Stimulated activated CD4-positive, alpha-beta T cell treated with anti-CD3 and anti-CD28 coated beads, Interleukin-4, amount 100 ng/mL, for 1 hour (primary cell): ENCODE measurements around the gene SLC22A31.
"Not testable (repeated sequence)": the region's sequence is repeated elsewhere in the genome, so short reads cannot be mapped to it uniquely, and the experiment has no call there.

Experiments
- DNase-seq: peaks from one replicate; pipeline ENCODE4 v3.0.0-alpha.2; 2020

Gene SLC22A31

DNA sequence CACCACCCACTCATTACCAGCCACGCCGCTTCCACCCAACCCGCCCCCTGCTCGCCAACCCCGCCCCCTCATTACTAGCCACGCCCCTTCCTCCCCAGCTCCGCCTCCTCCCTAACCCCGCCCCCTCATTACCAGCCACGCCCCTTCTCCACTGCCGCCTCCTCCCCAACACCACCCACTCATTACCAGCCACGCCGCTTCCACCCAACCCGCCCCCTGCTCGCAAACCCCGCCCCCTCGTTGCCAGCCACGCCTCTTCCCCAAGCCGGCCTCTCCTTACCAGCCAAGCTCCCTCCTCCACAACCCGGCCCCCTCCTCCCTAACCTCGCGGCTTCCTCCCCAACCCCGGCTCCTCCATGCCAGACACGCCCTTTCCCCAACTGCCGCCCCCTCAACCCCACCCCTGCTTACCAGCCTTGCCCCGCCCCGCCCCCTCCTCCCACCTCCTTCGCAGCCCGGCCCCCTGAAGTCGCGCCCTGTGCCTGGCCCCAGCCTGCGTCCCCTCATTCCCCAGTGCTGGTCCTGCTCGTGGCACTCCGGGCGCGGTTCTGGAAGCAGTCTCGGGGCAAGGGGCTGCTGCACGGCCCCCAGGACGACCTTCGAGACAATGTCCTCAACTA, 7.3 kb downstream of the SLC22A31 start:
- DNase-seq, result no peak

DNA sequence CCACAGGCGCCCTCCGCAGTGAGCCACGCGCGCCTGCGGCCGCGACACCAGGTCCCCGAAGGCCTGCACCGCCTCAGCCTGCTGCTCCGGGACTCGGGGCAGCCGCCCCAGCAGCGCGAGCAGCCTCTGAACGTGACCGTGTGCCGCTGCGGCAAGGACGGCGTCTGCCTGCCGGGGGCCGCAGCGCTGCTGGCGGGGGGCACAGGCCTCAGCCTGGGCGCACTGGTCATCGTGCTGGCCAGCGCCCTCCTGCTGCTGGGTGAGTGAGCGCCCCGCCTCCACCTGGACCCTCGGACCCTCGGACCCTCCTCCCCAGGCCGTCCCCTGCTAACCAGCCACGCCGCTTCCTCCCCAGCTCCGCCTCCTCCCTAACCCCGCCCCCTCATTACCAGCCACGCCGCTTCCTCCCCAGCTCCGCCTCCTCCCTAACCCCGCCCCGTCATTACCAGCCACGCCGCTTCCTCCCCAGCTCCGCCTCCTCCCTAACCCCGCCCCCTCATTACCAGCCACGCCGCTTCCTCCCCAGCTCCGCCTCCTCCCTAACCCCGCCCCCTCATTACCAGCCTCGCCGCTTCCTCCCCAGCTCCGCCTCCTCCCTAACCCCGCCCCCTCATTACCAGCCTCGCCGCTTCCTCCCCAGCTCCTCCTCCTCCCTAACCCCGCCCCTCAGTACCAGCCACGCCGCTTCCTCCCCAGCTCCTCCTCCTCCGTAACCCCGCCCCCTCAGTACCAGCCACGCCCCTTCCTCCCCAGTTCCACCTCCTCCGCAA, 8.0 kb downstream of the SLC22A31 start:
- peak; percentile 73 for DNase-seq

DNA sequence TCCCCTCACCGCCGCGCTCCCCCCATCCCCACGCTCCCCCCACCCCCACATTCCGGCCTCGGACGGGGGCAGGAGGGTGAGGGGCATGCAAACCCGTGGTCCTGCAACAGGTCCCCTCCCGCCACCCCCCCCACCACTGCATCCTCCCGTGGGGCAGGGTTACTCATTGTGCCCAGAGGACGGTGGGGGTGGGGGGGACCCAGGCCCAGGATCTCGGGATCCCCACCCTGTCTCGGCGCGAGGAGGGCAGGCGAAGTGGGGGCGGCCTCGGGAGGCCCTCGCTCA, 8.5 kb downstream of the SLC22A31 start:
- DNase-seq, result no peak

DNA sequence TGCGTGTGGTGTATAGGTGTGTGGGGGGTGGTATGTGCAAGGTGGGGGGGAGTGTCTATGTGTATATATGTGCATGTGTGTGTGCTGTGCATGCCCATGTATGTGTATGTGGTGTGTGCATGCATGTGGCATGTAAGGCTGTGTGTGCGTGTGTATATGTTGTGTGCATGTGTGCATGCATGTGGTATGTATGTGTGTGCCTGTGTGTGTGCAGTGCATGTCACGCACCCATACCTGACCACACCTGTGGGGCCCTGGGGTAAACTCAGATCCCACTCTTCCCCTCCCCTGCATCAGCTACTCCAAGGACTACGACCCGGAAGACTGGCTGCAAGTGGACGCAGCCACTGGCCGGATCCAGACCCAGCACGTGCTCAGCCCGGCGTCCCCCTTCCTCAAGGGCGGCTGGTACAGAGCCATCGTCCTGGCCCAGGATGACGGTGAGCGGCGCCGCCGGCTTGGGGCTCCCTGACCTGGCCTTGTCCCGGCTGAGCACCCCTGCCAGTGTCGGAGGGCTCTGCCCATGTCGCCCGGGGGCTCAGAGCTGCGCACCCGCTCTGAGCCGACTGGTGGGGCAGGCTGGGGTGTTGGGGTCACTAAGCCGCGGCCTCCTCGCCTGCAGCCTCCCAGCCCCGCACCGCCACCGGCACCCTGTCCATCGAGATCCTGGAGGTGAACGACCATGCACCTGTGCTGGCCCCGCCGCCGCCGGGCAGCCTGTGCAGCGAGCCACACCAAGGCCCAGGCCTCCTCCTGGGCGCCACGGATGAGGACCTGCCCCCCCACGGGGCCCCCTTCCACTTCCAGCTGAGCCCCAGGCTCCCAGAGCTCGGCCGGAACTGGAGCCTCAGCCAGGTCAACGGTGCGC, 9.1 kb downstream of the SLC22A31 start:
- DNase-seq, result no peak

DNA sequence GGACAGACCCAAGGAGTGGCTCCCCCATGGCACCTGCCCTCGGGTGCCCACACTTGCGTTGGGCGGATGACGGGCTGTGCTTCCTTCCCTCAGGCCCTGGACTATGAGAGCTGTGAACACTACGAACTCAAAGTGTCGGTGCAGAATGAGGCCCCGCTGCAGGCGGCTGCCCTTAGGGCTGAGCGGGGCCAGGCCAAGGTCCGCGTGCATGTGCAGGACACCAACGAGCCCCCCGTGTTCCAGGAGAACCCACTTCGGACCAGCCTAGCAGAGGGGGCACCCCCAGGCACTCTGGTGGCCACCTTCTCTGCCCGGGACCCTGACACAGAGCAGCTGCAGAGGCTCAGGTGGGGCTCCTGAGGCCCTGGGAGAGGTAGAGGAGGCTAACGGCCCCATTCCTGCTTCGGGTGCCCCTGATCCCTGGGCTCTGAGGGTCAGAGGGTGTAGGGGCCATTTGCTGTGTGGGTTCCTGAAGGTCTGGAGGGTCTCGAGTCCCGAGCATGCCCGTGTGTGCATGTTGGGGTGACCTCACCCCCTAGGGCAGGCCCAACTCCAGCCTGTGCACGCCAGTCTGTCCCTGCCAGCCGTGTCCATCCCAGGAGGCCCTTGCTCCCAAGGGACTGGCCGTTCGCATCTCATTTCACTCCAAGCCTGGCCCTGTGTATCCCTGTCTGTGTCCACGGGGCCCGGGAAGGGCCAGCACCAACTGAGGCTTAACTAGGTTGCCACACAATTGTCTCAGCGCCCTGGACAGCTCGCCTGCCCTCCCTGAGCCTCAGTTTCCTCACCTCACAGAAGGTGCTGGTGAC, 10.0 kb downstream of the SLC22A31 start:
- DNase-seq, result no peak

DNA sequence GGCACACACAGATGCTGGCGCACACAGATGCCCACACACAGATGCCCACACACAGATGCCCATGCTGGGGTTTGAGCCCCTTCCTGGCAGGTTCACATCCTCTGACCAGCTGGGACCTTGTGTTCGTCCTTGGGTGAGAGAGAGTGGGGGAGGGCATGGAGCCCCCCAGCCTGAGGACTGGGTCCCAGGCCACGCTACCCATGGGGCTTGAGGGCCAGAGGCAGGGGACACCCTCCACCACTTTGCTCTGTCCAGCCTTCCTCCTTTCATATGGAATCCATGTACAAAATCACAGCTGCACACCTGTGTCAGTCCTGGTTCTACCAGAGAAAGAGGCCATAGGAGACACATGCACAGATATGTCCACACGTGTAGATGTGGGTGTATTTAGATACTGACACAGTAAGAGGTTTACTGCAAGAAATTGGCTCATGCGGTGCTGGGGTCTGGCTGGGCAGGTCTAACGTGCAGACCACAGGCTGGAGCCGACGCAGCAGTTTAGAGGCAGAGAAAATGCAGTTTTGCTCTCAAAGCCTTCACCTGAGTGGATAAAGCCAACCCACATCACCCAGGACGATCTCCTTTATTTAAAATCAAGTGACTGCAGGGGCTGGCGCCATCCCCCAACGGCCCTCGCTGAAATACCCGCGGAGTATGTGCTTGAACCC, 10.8 kb downstream of the SLC22A31 start:
- no peak for DNase-seq

DNA sequence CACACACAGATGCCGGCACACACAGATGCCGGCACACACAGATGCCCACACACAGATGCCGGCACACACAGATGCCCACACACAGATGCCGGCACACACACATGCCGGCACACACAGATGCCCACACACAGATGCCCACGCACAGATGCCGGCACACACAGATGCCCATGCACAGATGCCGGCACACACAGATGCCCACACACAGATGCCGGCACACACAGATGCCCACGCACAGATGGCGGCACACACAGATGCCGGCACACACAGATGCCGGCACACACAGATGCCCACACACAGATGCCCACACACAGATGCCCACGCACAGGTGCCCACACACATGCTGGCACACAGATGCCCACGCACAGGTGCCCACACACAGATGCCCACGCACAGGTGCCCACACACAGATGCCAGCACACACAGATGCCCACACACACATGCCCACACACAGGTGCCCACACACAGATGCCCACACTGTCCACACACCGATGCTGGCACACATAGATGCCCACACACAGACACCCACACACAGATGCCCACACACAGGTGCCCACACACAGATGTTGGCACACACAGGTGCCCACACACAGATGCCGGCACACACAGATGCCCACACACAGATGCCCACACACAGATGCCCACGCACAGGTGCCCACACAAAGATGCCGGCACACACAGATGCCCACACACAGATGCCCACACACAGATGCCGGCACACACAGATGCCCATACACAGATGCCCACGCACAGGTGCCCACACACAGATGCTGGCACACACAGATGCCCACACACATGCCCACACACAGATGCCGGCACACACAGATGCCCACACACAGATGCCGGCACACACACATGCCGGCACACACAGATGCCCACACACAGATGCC, 11.6 kb downstream of the SLC22A31 start:
- not testable (repeated sequence) for DNase-seq

DNA sequence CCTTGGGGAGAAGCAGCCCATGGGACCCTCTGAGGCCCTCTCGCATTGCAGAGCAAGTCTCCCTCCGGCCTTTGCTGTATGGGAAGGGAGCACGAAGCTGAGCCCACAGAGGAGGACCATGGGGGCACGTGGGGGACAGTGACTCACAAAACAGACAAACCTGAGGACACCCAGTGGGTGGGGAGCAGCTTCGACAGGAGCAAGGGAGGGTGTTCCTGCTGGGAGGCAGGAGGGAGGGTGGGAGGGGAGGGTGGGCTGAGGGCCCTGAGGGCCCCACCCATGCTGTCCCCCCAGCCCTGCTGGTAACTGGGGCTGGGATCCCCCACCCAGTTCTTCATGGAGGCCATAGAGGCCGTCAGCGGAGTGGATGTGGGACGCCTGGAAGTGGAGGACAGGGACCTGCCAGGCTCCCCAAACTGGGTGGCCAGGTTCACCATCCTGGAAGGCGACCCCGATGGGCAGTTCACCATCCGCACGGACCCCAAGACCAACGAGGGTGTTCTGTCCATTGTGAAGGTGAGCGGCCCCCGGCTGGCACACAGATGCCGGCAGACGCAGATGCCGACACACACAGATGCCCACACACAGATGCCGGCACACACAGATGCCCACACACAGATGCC, 12.5 kb downstream of the SLC22A31 start:
- no peak for DNase-seq

DNA sequence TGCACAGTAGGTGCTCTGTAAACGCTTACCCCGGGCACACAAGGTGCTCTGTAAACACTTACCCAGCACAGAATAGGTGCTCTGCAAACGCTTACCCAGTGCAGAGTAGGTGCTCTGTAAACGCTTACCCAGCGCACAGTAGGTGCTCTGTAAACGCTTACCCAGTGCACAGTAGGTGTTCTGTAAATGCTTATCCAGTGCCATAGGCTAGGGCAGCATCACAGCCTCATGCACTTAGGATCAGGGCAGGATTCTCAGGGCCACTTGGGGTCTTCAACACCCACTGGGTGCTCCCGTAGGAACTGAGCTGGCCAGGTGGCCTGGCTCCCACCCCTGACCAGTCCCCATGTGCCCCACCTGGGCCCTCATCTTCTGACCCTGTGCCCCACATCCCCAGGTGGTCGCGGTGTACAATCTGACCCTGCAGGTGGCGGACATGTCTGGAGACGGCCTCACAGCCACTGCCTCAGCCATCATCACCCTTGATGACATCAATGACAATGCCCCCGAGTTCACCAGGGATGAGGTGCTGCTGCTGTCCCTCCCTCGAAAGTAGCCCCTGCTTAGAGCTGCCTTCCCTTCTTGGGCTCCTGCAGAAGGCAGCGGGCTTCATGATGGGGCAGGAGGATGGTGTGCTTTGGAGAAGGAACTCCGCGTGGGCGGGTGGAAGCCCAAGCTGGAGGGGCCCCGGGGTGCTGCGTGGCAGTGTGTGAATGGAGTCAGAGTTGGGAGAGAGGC, 13.1 kb downstream of the SLC22A31 start:
- DNase-seq, result peak; percentile 39

DNA sequence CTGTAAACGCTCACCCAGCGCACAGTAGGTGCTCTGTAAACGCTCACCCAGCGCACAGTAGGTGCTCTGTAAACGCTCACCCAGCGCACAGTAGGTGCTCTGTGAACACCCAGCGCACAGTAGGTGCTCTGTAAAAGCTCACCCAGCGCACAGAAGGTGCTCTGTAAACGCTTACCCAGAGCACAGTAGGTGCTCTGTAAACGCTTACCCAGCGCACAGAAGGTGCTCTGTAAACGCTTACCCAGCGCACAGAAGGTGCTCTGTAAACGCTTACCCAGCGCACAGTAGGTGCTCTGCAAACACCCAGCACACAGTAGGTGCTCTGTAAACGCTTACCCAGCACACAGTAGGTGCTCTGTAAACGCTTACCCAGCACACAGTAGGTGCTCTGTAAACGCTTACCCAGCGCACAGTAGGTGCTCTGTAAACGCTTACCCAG, 13.7 kb downstream of the SLC22A31 start:
- not testable (repeated sequence) for DNase-seq

DNA sequence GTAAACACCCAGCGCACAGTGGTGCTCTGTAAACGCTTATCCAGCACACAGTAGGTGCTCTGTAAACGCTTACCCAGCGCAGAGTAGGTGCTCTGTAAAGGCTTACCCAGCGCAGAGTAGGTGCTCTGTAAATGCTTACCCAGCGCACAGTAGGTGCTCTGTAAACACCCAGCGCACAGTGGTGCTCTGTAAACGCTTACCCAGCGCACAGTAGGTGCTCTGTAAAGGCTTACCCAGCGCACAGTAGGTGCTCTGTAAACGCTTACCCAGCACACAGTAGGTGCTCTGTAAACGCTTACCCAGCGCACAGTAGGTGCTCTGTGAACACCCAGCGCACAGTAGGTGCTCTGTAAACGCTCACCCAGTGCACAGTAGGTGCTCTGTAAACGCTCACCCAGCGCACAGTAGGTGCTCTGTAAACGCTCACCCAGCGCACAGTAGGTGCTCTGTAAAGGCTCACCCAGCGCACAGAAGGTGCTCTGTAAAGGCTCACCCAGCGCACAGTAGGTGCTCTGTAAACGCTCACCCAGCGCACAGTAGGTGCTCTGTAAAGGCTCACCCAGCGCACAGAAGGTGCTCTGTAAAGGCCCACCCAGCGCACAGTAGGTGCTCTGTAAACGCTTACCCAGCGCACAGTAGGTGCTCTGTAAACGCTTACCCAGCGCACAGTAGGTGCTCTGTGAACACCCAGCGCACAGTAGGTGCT, 14.3 kb downstream of the SLC22A31 start:
- not testable (repeated sequence) for DNase-seq

DNA sequence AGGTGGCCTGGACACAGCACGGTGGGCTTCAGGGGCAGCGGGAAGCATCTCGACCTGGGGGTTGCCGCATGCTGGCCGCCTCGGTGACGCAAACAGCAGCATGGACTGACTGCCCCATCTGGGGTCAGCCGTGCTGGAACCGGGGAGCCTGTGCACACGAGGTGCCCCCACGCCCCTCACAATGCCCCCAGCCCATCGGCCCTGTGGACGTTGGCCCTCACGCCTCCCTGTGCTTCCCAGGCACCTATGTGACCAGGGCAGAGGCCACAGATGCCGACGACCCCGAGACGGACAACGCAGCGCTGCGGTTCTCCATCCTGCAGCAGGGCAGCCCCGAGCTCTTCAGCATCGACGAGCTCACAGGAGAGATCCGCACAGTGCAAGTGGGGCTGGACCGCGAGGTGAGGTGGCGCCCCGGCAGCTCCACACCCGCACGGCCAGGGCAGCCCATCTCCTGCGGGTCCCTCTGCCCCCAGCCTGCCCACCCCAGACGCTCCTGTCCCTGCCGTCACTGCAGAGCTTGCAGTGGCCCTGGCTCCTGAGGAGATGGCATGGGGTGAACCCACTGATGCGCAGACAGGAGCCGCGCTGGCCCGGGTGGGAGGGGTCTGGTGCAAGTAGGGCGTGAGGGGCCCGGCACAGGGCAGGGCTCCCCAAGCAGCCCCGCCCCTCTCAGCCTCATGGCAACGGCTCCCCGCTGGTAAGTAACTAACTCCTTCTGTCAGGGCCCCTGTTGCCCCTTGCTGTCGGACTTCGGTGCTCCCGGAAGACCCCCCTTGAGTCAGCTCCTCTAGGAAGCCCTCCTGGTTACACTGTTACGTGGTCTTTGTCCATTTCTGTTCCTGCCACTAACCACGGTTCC, 15.2 kb downstream of the SLC22A31 start:
- DNase-seq, result no peak

DNA sequence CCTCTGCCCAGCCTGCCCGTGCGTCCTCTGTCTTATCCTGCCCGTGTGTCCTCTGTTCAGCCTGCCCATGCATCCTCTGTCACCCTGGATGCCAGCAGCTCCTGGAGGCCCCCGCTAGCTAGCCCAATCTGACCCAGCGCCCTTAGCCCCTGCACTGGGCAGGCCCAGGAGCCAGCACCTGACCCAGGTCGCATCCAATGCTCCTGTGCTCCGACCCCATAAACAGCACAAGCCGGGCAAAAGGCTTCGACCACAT, 15.7 kb downstream of the SLC22A31 start:
- no peak for DNase-seq

DNA sequence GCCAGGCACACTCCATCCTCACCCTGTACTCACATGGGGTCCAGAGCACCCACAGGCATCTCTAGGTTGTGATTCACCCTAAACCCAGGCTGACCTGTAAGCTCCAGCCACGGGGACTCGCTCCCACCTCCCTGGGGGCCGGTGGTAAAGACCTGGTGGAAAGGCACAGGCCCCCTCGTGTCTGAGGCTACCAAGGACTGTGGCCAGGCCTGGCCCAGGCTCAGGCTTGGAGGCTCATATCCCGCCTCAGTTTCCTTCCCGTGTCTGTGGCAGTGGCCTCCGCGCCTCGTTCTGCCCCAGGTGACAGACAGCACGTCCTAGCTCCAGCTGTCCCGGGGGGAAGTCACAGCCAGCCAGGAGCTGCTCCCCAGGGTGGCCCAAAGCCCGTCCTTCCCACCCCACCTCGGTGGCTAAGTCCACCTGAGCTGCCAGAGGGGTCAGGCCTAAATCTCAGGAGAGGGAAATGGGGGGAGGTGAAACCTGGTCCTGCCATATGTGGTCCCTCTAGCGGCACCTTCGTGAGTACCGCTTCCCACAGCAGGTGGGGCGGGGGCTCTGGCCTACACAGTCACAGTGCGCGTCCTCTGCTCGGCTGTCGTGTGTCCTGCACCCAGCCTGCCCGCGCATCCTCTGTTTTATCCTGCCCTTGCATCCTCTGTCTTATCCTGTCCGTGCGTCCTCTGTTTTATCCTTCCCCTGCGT, 16.2 kb downstream of the SLC22A31 start:
- no peak for DNase-seq

DNA sequence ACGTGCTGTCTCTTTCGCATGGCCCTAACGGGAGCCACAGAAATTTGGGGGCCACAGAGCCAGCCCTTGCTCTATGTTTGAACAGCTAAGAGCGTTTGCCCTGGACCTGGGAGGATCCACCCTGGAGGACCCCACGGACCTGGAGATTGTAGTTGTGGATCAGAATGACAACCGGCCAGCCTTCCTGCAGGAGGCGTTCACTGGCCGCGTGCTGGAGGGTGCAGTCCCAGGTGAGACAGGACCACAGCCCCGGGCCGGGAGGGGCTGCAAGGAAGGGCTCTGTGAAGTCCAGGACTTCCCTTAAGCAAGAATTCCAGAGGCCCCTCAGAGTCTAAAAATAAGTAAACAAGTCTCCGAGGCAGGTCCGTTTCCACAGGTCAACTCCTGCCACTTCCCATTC, 16.9 kb downstream of the SLC22A31 start:
- DNase-seq, result no peak

DNA sequence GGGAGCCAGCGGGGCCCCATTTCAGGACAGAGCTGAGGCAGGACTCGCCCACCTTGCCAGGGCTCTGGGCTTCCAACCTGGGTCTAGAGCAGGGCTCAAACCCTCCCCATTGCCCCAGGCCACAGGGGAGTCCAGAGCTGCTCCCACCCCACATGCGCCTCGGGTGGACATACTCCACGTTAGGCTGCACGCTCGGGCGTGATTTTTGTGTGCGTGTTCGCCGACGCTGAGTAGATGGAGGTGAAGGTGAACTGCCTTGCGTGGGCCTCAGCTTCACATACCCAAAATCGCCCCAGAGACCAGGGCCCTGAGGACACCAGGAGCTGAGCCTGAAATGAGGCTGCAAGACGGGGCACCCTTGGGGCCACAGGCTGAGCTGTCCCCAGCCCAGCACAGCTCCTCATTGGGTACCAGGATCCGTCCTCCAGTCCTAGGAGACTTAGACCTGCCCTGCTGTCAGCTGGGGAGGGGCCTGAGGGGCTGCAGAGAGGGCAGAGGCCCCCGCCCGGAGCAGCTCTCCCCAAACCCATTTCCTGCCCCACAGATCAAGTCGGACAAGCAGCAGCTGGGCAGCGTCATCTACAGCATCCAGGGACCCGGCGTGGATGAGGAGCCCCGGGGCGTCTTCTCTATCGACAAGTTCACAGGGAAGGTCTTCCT, 20.6 kb downstream of the SLC22A31 start:
- DNase-seq, result no peak

DNA sequence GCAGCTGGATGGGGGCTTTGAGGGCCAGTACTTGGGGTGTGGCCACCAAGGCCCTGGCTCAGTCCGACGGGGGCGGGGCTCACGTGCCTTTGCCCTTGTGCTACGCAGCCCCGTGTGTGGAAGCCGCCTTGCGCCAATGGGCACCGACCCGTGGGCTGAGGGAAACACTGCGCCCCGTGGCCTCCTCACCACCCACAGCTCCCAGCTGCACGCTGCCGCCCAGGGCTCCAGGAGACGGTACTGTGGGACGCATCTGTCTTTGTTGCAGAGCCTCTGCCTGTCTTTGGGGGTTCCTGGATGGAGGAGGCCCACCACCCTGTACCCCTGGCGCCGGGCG, 21.2 kb downstream of the SLC22A31 start:
- no peak for DNase-seq
